B cell (primary cell): Measurements from ENCODE around the gene PROC. TPM values are rescaled to one million over a fixed set of nuclear protein-coding genes. Genes with fewer than 3 reads are reported as not detected.

Experiments
- ATAC-seq: fragments of 200-7000 bp; cut with Tn5 transposase; one replicate; pipeline ENCODE4 v1.10.0; 2021; ENCODE audit warnings: low read depth, mild to moderate bottlenecking, moderate number of reproducible peaks, moderate library complexity
- CTCF ChIA-PET: fragments of 350-600 bp; sonication (Branson Sonifier 250); formaldehyde crosslinking; loops from one replicate; lab custom pipeline; 2021; ENCODE audit warnings: antibody characterized with exemption, inconsistent platforms; lab: Charles Lee
- POLR2A ChIA-PET: fragments of 350-600 bp; sonication (Branson Sonifier 250); formaldehyde crosslinking; loops from one replicate; lab custom pipeline; 2021; ENCODE audit warnings: antibody characterized with exemption; lab: Charles Lee
- DNase-seq: peaks from one replicate; pipeline ENCODE4 v3.0.0; 2013
- H2AFZ ChIP-seq: 2 replicates; pipeline ENCODE4 v1.6.1; 2012; ENCODE audit warnings: mild to moderate bottlenecking, low read depth, low read length; ENCODE audit not compliant: insufficient read depth, poor library complexity, severe bottlenecking
- H3K27ac ChIP-seq, 2 donors: 1 replicate in 1 of 2; 2 replicates in 1 of 2; pipeline ENCODE4 v1.5.1; 2012 to 2013; ENCODE audit warnings: low read length in 2 of 2, mild to moderate bottlenecking in 2 of 2, moderate library complexity in 1 of 2
- H3K27me3 ChIP-seq, 4 experiments: fragments of 200-600 bp in 1 of 4; sonication (generic) in 1 of 4; replicated peaks in 1 of 4; 1 replicate in 2 of 4; 2 replicates in 2 of 4; pipeline versions ENCODE4 v1.6.1 to v1.7.0; 2013 to 2016; ENCODE audit warnings: low read length in 3 of 4, mild to moderate bottlenecking in 2 of 4, mixed read lengths in 1 of 4, moderate library complexity in 1 of 4; ENCODE audit not compliant: insufficient read depth in 4 of 4, control insufficient read depth in 3 of 4; ENCODE audit errors: control extremely low read depth in 1 of 4
- H3K36me3 ChIP-seq, 2 experiments: replicated peaks in 1 of 2; 1 replicate in 1 of 2; 2 replicates in 1 of 2; pipeline versions ENCODE4 v1.6.1 to v1.7.1; 2013; ENCODE audit warnings: low read length in 1 of 2; ENCODE audit not compliant: insufficient read depth in 2 of 2, control insufficient read depth in 1 of 2; ENCODE audit errors: control extremely low read depth in 1 of 2, extremely low read depth in 1 of 2
- H3K4me1 ChIP-seq, 2 donors: fragments of 200-600 bp in 1 of 2; sonication (generic) in 1 of 2; 1 replicate in 1 of 2; 2 replicates in 1 of 2; pipeline versions ENCODE4 v1.5.1 to v1.6.1; 2013 to 2017; ENCODE audit warnings: low read length in 2 of 2; ENCODE audit not compliant: control insufficient read depth in 2 of 2, insufficient read depth in 2 of 2
- H3K4me2 ChIP-seq: replicated peaks from 2 replicates; pipeline ENCODE3; 2012; ENCODE audit warnings: mild to moderate bottlenecking, low read depth, low read length; ENCODE audit not compliant: poor library complexity, severe bottlenecking
- H3K4me3 ChIP-seq, 5 experiments: fragments of 200-600 bp in 1 of 5; sonication (generic) in 1 of 5; 1 replicate in 3 of 5; 2 replicates in 2 of 5; pipeline versions ENCODE4 v1.5.1 to v1.7.0; 2011 to 2016; ENCODE audit warnings: low read length in 4 of 5, mild to moderate bottlenecking in 4 of 5, low read depth in 2 of 5, control low read depth in 1 of 5, moderate library complexity in 1 of 5; ENCODE audit not compliant: insufficient read depth in 1 of 5; ENCODE audit errors: control extremely low read depth in 1 of 5, extremely low read depth in 1 of 5
- H3K79me2 ChIP-seq: fragments of 200-600 bp; sonication (generic); one replicate; pipeline ENCODE4 v1.6.0; 2016; ENCODE audit warnings: low read length; ENCODE audit not compliant: control insufficient read depth, insufficient read depth
- H3K9ac ChIP-seq: fragments of 200-600 bp; sonication (generic); 2 replicates; pipeline ENCODE4 v1.6.1; 2017; ENCODE audit warnings: mild to moderate bottlenecking, low read length, moderate library complexity
- H3K9me3 ChIP-seq, 3 donors: one replicate each; pipeline versions ENCODE4 v1.6.1 to v1.7.1; 2013; ENCODE audit warnings: low read length in 2 of 3; ENCODE audit not compliant: control insufficient read depth in 2 of 3, insufficient read depth in 1 of 3; ENCODE audit errors: control extremely low read depth in 1 of 3
- H4K20me1 ChIP-seq: 2 replicates; pipeline ENCODE4 v1.6.0; 2012; ENCODE audit warnings: mild to moderate bottlenecking, low read length; ENCODE audit not compliant: insufficient read depth, control insufficient read depth, poor library complexity, severe bottlenecking
- H3K27ac Mint-ChIP-seq: one replicate; pipeline ENCODE4 v1.8.0; 2021; ENCODE audit warnings: mixed read lengths
- H3K27me3 Mint-ChIP-seq: one replicate; pipeline ENCODE4 v1.8.0; 2021; ENCODE audit warnings: mixed read lengths
- H3K4me1 Mint-ChIP-seq: one replicate; pipeline ENCODE4 v1.8.0; 2021; ENCODE audit warnings: mixed read lengths
- H3K4me3 Mint-ChIP-seq: one replicate; pipeline ENCODE4 v1.8.0; 2021; ENCODE audit warnings: mixed read lengths
- H3K9me3 Mint-ChIP-seq: one replicate; pipeline ENCODE4 v1.8.0; 2022; ENCODE audit warnings: mixed read lengths; ENCODE audit not compliant: insufficient read depth
- CTCF ChIP-seq: fragments of 200-600 bp; IDR thresholded peaks from one replicate; pipeline ENCODE4 v1.8.0; 2022; ENCODE audit warnings: antibody characterized with exemption, mild to moderate bottlenecking
- EZH2 ChIP-seq: IDR thresholded peaks from 2 replicates; pipeline ENCODE4 v1.6.1; 2012; ENCODE audit warnings: borderline replicate concordance, low read depth, mild to moderate bottlenecking, moderate library complexity, low read length; ENCODE audit not compliant: insufficient read depth, poor library complexity, severe bottlenecking
- WGBS: methylation state at CpG from one replicate; pipeline ENCODE4 v1.1.5; 2013; ENCODE audit warnings: missing lambda C conversion rate; ENCODE audit not compliant: insufficient coverage; 5-methylcytosine and 5-hydroxymethylcytosine counted together
- intact Hi-C: fragments of 100-400 bp; cut with micrococcal nuclease; formaldehyde crosslinking; loops from one replicate; pipeline ENCODE4 v1.10.0; 2022
- polyA plus RNA-seq: library from polyadenylated mRNA; depleted of rRNA; stranded (reverse); fragments of >200 nt; gene quantifications from 2 replicates; pipeline ENCODE4 v1.2.3, GENCODE V29; 2012
- total RNA-seq, 2 donors: library from RNA; stranded (reverse); fragments of 120-200 nt in 1 of 2; gene quantifications; 1 replicate in 1 of 2; 2 replicates in 1 of 2; pipeline versions ENCODE4 v1.2.3 to v1.2.4, GENCODE V29; 2013 to 2022

PROC gene
- total and polyA plus RNA-seq, 2 donors (not counting 1 experiment from before 2014, with no cell fraction given), result 0.40 TPM; not detected in 1

DNA sequence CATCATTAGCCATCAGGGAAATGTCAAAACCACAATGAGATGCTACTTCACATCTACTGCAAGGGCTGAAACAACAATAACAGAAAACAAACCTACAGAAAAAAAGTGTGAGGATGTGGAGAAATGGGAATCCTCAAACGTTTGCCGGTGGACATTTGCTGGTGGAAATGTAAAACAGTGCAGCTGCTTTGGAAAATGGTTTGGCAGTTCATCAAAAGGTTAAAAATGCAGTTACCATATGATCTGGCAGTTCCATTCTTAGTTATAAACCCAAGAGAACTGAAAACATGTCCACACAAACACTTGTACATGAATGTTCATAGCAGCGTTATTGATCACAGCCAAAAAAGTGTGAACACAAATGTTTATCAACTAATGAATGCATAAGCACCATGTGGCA, 44.2 kb downstream of the PROC start:
- ChIA-PET CTCF (interaction anchor here (1.8 kb wide), 1 partner anchor 17 kb away, joined by 4 read pairs; no protein-coding TSS in a partner anchor), POLR2A (no interaction called here)
- DNase-seq (no peak), ATAC-seq (no peak)
- Histone ChIP-seq H3K36me3 (no peaks in the 10 kb centered on the region), H3K9me3 (no peaks in the 10 kb centered on the region), H3K4me3 (no peak overlapping the region), H4K20me1 (no peaks in the 10 kb centered on the region), H3K4me1 (no peaks in the 10 kb centered on the region), H3K27ac (no peak overlapping the region), H3K79me2 (no peaks in the 10 kb centered on the region), H3K27me3 (no peaks in the 10 kb centered on the region), H3K4me2 (no peak overlapping the region), H3K9ac (no peak overlapping the region), H2AFZ (no peak overlapping the region)
- no peak for TF ChIP-seq CTCF
- TF ChIP-seq EZH2, result no peak
- no peak overlapping the region for H3K4me3 Mint-ChIP-seq
- intact Hi-C loops, result no loop called here
- H3K27ac Mint-ChIP-seq, result no peak overlapping the region
- no CpG with 5 or more reads among the region's 3 CpGs for WGBS
- no peaks in the 10 kb centered on the region for H3K27me3 Mint-ChIP-seq
- no peaks in the 10 kb centered on the region for H3K9me3 Mint-ChIP-seq
- H3K4me1 Mint-ChIP-seq, result peaks cover 6% of the 10 kb centered on the region

GRCh38 chr2:127463155-127463991, 45.1 kb downstream of the PROC start:
- H4K20me1 ChIP-seq, result no peaks in the 10 kb centered on the region
- WGBS, result 97% methylated on average over 14 of the region's 19 CpGs
- H3K9ac ChIP-seq, result no peak overlapping the region
- Mint-ChIP-seq H3K9me3 (no peaks in the 10 kb centered on the region), H3K4me3 (no peak overlapping the region), H3K27me3 (no peaks in the 10 kb centered on the region), H3K4me1 (no peaks in the 10 kb centered on the region), H3K27ac (no peak overlapping the region)
- H3K4me2 ChIP-seq, result no peak overlapping the region
- no peak for TF ChIP-seq EZH2
- TF ChIP-seq CTCF, result no peak
- H3K4me1 ChIP-seq, result no peaks in the 10 kb centered on the region
- no peak overlapping the region for H3K4me3 ChIP-seq
- CTCF ChIA-PET, result interaction anchor here (1.8 kb wide), 1 partner anchor 16 kb away, joined by 4 read pairs; no protein-coding TSS in a partner anchor
- ATAC-seq (no peak), DNase-seq (no peak)
- POLR2A ChIA-PET, result no interaction called here
- no peaks in the 10 kb centered on the region for H3K79me2 ChIP-seq
- H3K27me3 ChIP-seq, result no peaks in the 10 kb centered on the region
- H3K36me3 ChIP-seq, result no peaks in the 10 kb centered on the region
- H2AFZ ChIP-seq, result no peak overlapping the region
- no peaks in the 10 kb centered on the region for H3K9me3 ChIP-seq
- no peak overlapping the region for H3K27ac ChIP-seq
- intact Hi-C loops, result no loop called here
